GM12892 (cell line): ENCODE measurements around the gene FNDC3A.

Experiments used
- DNase-seq: peaks from one replicate; pipeline ENCODE4 v3.0.0; 2011; ENCODE audit not compliant: insufficient read length
- FAIRE-seq: peaks from 2 replicates; lab custom pipeline; 2011; peaks lifted over from hg19 to GRCh38; lab: Jason Lieb, UNC
- POLR2A ChIP-seq: IDR thresholded peaks from 2 replicates; pipeline ENCODE4 v1.6.1; 2011; ENCODE audit warnings: low read depth, low read length, control low read depth
- POLR2AphosphoS5 ChIP-seq: IDR thresholded peaks from 2 replicates; pipeline ENCODE4 v1.6.1; 2011; ENCODE audit warnings: low read depth, low read length, control low read depth
- TAF1 ChIP-seq: IDR thresholded peaks from 2 replicates; pipeline ENCODE4 v1.6.1; 2011; ENCODE audit warnings: low read depth, mild to moderate bottlenecking, control low read depth, low read length, borderline replicate concordance

The FNDC3A gene

GRCh38 chr13:49184621-49185020 lies 208.9 kb downstream of the FNDC3A start:
- DNase-seq (no peak), FAIRE-seq (no peak)
- TF ChIP-seq POLR2A (no peak), TAF1 (no peak), POLR2AphosphoS5 (no peak)

DNA sequence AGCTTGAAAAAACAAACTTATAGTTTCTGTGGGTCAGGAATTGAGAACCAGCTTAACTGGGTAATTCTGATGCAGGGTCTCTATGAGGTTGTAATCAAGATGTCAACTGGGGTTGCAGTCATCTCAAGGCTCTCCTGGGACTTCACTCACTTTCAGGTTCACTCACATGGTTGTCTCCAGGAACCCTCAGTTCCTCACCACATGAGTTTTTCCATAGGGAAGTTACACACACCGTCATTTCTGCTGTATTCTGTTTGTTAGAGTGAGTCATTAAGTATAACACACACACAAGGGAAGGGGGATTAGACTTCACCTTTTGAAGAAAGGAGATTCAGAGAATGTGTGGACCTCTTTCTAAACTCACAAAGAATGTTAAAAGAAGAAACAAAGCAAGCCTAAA lies 209.6 kb downstream of the FNDC3A start:
- FAIRE-seq (no peak), DNase-seq (no peak)
- TF ChIP-seq POLR2AphosphoS5, result no peak
- no peak for TF ChIP-seq TAF1
- TF ChIP-seq POLR2A, result no peak

DNA sequence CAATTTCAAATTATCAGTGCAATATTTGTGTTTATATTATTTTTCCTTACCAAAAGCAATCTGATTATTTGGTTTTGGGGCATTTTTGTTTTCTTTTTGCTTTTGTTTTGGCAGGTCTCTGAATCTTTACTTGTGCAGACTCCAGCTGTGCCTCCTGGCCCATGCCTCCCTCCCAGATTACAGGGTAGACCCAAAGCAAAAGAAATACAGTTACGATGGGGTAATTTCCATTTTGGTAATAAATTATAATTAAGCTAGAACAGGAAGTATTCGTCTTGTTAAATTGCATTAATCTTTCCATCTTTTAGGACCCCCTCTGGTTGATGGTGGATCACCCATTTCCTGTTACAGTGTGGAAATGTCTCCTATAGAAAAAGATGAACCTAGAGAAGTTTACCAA lies 215.2 kb downstream of the FNDC3A start:
- FAIRE-seq, result no peak
- no peak for DNase-seq
- TF ChIP-seq POLR2A (no peak), TAF1 (no peak)

DNA sequence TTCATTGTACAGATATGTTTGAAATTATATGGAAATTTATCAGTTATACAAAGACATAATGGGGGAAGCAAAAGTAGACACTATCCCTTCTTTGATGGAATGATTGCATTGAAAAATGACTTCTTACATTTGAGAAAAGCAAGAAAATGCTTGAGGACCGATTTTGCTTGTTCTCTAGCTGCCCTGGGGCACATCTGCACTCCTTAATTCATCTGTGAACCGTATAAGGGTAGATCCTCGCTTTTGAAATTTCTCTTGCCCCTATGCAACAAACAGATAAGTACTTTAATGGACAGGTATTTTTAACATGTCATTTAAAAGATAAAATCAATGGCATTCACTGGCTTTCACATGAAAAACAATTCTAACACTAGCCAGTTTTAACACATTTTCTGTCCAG lies 230.9 kb downstream of the FNDC3A start:
- no peak for FAIRE-seq
- no peak for DNase-seq
- TF ChIP-seq POLR2A (no peak), TAF1 (no peak), POLR2AphosphoS5 (no peak)

DNA sequence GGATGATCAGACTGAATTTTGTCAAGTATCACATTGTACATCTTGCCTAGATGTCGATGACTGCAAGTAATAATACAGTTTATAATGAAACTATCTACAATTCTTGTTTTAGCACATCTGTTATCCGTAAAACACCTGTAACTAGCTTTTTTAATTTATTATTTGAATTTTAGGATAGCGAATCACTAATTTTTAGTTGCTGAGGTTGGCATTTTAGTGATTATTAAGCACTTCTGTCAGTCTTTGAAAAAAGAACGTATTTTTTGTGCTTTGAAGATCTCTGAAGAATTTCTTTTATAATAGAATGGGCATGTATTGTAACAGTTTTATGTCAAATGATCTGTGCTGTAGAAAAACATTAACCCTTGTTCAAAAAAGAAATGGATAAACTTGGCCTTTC lies 232.9 kb downstream of the FNDC3A start:
- FAIRE-seq (no peak), DNase-seq (no peak)
- TF ChIP-seq TAF1 (no peak), POLR2A (no peak)

- DNase-seq, result no peak
- no peak for TF ChIP-seq TAF1
- no peak for TF ChIP-seq POLR2A
- TF ChIP-seq POLR2AphosphoS5, result no peak
- no peak for FAIRE-seq
Observed at GRCh38 chr13:49210114-49210513, 234.4 kb downstream of the FNDC3A start.

DNA sequence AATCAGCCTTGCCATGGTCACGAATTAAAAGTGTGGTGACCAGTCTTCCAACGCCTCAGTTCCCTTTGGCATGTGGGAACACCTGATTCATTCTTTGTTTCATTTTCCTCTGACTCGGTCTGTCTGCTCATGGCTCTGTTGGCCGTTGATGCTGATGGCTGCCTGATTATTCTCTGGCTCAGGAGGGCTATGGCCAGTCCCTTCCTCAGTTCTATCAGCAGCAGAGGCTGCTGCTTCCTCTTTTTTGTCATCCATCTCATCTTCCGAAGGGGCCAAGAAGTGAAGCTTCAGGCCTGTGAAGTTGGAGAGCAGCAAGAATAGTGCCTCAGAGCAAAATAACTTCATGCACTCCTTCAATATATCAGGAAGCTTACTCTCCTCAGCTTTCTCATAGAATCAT lies 235.0 kb downstream of the FNDC3A start:
- FAIRE-seq (no peak), DNase-seq (no peak)
- TF ChIP-seq POLR2AphosphoS5 (no peak), POLR2A (0 out of 2 replicates have a peak, but pooled peaks have one; percentile 18), TAF1 (no peak)

DNA sequence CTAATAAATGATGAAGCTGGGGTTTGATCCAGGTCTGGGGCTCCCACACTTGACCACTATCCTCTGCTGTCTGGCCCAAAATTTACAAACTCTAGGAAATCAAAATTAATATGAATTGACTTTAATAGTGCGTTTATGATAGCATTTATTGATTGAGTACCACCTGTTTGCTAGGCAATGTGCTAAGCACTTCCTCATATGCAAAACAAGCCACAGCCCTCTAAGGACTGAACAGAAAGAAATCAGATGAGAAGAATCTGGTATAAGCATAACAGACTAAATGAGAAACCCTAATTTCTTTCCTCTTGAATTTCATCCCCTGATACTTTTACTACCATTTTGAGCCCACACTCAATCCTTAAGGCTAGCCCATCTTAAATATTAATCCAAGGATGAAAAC lies 237.8 kb downstream of the FNDC3A start:
- TF ChIP-seq POLR2A (no peak), POLR2AphosphoS5 (no peak), TAF1 (no peak)
- FAIRE-seq, result no peak

GRCh38 chr13:49213997-49214916 lies 238.5 kb downstream of the FNDC3A start:
- TF ChIP-seq POLR2A, result no peak
- TF ChIP-seq TAF1, result no peak
- no peak for FAIRE-seq
- DNase-seq, result no peak

More for the DNA sequence above, 237.8 kb downstream of the FNDC3A start:
- no peak for DNase-seq

GRCh38 chr13:49214917-49215376 lies 239.2 kb downstream of the FNDC3A start:
- DNase-seq (peak; percentile 19), FAIRE-seq (no peak)
- no peak for TF ChIP-seq TAF1
- TF ChIP-seq POLR2AphosphoS5, result no peak
- no peak for TF ChIP-seq POLR2A

DNA sequence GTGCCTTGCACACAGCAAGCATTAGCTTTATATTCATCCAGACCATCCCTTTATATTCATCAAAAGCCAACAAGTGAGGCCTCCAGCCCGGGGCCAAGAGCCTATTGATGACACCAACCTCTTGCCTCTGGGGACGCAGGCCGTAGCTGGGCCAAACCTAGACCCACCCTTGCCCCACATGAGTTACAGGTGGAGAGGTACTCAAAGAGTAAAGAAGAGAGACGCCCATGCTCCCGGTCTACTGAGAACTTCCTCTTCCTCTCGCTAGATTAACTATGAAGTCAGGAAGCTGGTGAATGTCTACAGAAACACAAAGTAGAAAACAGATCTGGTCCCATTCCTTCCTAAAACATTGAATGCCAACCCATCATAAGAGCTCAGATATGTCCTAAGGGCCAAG lies 240.6 kb downstream of the FNDC3A start:
- DNase-seq (no peak), FAIRE-seq (no peak)
- no peak for TF ChIP-seq POLR2A
- no peak for TF ChIP-seq POLR2AphosphoS5
- TF ChIP-seq TAF1, result no peak

DNA sequence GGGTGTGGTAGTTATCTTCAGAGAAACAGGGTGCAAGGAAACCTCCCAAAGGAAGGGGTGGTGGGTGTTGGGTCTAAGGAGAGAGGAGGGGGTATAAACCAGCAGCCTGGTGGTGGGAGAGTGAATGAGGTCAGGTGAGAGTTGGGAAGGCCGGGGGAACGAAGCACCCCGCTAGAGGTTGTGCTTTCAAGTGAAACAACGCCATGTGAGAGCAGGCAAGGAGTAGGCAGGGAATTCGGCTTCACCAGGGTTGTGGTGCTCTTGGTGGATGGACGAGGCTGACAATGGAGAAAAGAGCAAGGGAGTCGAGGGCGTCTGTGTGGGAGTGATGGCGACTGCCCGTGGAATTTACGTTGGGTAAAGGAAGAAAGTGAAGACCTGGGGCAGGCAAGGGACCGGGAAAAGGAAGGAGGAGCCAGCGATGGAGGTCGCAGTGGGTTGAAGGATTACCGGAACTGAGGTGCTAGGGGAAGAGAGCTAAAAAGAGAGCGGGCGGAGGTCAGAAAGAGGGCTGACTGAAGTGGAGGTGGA lies 242.3 kb downstream of the FNDC3A start:
- TF ChIP-seq POLR2AphosphoS5 (no peak), POLR2A (no peak), TAF1 (no peak)
- FAIRE-seq (no peak), DNase-seq (no peak)
